Measurements from ENCODE around the gene RAD9A.

GRCh38 chr11:67435031-67435726, 43.4 kb downstream of the RAD9A start:
- TF ChIP-seq POLR2A (IDR thresholded peaks at IDR 0.05) (no peak), POLR2AphosphoS5 (IDR thresholded peaks at IDR 0.05) (no peak)

All from prostate gland (tissue), 1 donor.